ENCODE results near the gene SMG7.

Gene SMG7

GRCh38 chr1:183569141-183569540 is 96.8 kb downstream of the SMG7 start:
- no peak for DNase-seq

- DNase-seq: no peak
These were observed 97.5 kb downstream of the SMG7 start for GRCh38 chr1:183569801-183570200.

- no peak for DNase-seq
These were observed 98.2 kb downstream of the SMG7 start for GRCh38 chr1:183570451-183570850.

GRCh38 chr1:183571678-183572268 is 99.5 kb downstream of the SMG7 start:
- no peak for DNase-seq

- no peak for DNase-seq
These were observed 100.4 kb downstream of the SMG7 start for GRCh38 chr1:183572721-183573120.

- DNase-seq: no peak
These were observed 103.3 kb downstream of the SMG7 start for GRCh38 chr1:183575606-183576005.

- no peak for DNase-seq
These were observed 104.2 kb downstream of the SMG7 start for GRCh38 chr1:183576537-183576936.

GRCh38 chr1:183577897-183578465 is 105.7 kb downstream of the SMG7 start:
- no peak for DNase-seq

- no peak for DNase-seq
These were observed 106.6 kb downstream of the SMG7 start for GRCh38 chr1:183578856-183579255.

GRCh38 chr1:183580281-183580682 is 108.0 kb downstream of the SMG7 start:
- DNase-seq: peak; percentile 19

- no peak for DNase-seq
These were observed 109.9 kb downstream of the SMG7 start for GRCh38 chr1:183582021-183582713.

GRCh38 chr1:183583466-183583865 is 111.2 kb downstream of the SMG7 start:
- DNase-seq: no peak

GRCh38 chr1:183584147-183584546 is 111.8 kb downstream of the SMG7 start:
- DNase-seq: no peak

GRCh38 chr1:183585038-183585437 is 112.7 kb downstream of the SMG7 start:
- no peak for DNase-seq

GRCh38 chr1:183586455-183586854 is 114.2 kb downstream of the SMG7 start:
- no peak for DNase-seq

GRCh38 chr1:183586926-183587325 is 114.6 kb downstream of the SMG7 start:
- no peak for DNase-seq

GRCh38 chr1:183588827-183589226 is 116.5 kb downstream of the SMG7 start:
- DNase-seq: no peak

- DNase-seq: no peak
These were observed 117.1 kb downstream of the SMG7 start for GRCh38 chr1:183589384-183589783.

GRCh38 chr1:183589874-183590243 is 117.6 kb downstream of the SMG7 start:
- DNase-seq: no peak

- DNase-seq: no peak
These were observed 118.2 kb downstream of the SMG7 start, which contains the start of gene NCF2 for GRCh38 chr1:183590244-183591191. NCF2 (minus strand) TSS chr1:183590459; CDS start chr1:183590329, 130 bp downstream.

GRCh38 chr1:183592733-183593132 is 120.4 kb downstream of the SMG7 start:
- DNase-seq: no peak

- DNase-seq: no peak
These were observed 121.1 kb downstream of the SMG7 start for GRCh38 chr1:183593356-183593755.

GRCh38 chr1:183595537-183595936 is 123.2 kb downstream of the SMG7 start:
- DNase-seq: no peak

Measured in NCI-H774 (cell line).